HUES64 (cell line): ENCODE measurements around the gene NR5A2.

ENCODE experiments used
- H3K27ac ChIP-seq: 2 replicates; pipeline ENCODE4 v1.7.0; 2013; ENCODE audit warnings: low read depth, low read length, inconsistent platforms
- H3K27me3 ChIP-seq: 2 replicates; pipeline ENCODE4 v1.6.1; 2013; ENCODE audit warnings: mild to moderate bottlenecking, low read length; ENCODE audit not compliant: insufficient read depth
- H3K36me3 ChIP-seq: 2 replicates; pipeline ENCODE4 v1.6.1; 2013; ENCODE audit warnings: mild to moderate bottlenecking, low read length; ENCODE audit not compliant: insufficient read depth
- H3K4me1 ChIP-seq: 2 replicates; pipeline ENCODE4 v1.6.1; 2013; ENCODE audit warnings: mild to moderate bottlenecking, low read length, moderate library complexity; ENCODE audit not compliant: insufficient read depth
- H3K4me3 ChIP-seq: 2 replicates; pipeline ENCODE4 v1.5.1; 2013; ENCODE audit warnings: mild to moderate bottlenecking, low read length, moderate library complexity
- H3K9ac ChIP-seq: 2 replicates; pipeline ENCODE4 v1.6.1; 2013; ENCODE audit warnings: mild to moderate bottlenecking, low read depth, low read length
- H3K9me3 ChIP-seq: 2 replicates; pipeline ENCODE4 v1.6.1; 2013; ENCODE audit warnings: low read depth, low read length; ENCODE audit not compliant: insufficient read depth
- WGBS: fragments of 150-250, 120-280 bp; methylation state at CpG from one replicate; pipeline ENCODE4 v1.1.7; 2013; ENCODE audit warnings: missing lambda C conversion rate; 5-methylcytosine and 5-hydroxymethylcytosine counted together

Gene NR5A2

DNA sequence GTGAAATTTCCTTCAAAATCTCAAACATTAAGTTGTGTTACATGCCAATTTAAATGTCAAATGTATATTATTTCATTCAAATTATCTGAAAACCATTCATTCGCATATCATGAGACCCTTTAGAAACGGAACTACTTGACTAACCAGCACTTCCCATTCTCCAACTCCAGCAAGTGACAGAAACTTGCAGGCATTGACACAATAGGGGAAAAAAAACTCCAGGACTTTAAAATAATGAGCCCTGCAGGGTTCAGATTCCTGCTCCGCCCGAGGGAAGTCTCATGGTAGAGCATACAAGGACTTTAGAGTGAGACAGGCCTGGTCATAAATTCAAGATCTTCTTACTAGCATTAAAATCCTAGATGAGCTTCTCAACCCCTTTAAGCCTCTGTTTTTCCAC, 138.9 kb downstream of the NR5A2 start:
- H3K4me3 ChIP-seq = no peak overlapping the region
- no peaks in the 10 kb centered on the region for H3K36me3 ChIP-seq
- H3K9ac ChIP-seq = no peak overlapping the region
- H3K4me1 ChIP-seq = no peaks in the 10 kb centered on the region
- no peaks in the 10 kb centered on the region for H3K27me3 ChIP-seq
- no peak overlapping the region for H3K27ac ChIP-seq
- H3K9me3 ChIP-seq = no peaks in the 10 kb centered on the region
- WGBS = 74% methylated on average over 4 of the region's 4 CpGs

DNA sequence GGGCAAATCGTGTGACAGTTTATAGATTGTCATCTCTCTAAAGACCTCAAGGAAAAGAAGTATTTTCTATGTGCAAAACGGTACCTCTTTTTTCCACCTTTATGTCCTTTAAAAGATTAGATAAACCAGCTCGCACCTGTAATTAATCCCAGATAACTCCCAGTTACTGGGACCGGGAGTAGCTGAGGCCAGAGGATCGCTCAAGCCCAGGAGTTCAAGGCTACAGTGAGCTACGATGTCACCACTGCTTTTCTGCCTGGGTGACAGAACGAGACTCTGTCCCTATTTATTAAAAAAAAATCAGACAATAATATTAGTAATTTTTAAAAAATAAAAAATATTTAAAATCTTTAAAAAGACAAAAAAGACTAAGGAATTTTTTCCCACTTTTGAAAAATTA, 141.4 kb downstream of the NR5A2 start:
- 91% methylated on average over 6 of the region's 7 CpGs for WGBS
- Histone ChIP-seq H3K4me1 (no peaks in the 10 kb centered on the region), H3K9me3 (no peaks in the 10 kb centered on the region), H3K36me3 (no peaks in the 10 kb centered on the region), H3K27me3 (no peaks in the 10 kb centered on the region), H3K27ac (no peak overlapping the region), H3K4me3 (no peak overlapping the region), H3K9ac (no peak overlapping the region)

DNA sequence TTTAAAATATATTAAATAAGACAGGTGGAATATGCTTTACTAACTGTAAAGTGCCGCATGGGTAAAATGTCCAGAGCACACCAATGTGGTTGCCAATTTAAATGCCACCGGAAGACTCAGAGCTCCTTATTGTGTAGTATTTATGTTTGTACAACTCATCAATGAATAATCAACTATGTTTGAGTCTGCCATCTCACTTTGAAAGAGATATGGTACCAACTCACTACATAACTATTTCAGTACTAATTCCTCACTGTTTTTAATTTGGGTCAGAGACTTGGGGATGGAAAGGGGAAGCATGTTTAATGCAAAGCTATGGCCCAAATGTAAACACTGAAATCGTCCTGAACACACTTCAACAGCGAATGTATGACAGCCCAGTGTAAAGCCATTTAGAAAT, 144.8 kb downstream of the NR5A2 start:
- no peaks in the 10 kb centered on the region for H3K36me3 ChIP-seq
- H3K27me3 ChIP-seq = no peaks in the 10 kb centered on the region
- no peak overlapping the region for H3K27ac ChIP-seq
- H3K9ac ChIP-seq = no peak overlapping the region
- no peaks in the 10 kb centered on the region for H3K4me1 ChIP-seq
- no peaks in the 10 kb centered on the region for H3K9me3 ChIP-seq
- 93% methylated on average over 4 of the region's 4 CpGs for WGBS
- H3K4me3 ChIP-seq = no peak overlapping the region

DNA sequence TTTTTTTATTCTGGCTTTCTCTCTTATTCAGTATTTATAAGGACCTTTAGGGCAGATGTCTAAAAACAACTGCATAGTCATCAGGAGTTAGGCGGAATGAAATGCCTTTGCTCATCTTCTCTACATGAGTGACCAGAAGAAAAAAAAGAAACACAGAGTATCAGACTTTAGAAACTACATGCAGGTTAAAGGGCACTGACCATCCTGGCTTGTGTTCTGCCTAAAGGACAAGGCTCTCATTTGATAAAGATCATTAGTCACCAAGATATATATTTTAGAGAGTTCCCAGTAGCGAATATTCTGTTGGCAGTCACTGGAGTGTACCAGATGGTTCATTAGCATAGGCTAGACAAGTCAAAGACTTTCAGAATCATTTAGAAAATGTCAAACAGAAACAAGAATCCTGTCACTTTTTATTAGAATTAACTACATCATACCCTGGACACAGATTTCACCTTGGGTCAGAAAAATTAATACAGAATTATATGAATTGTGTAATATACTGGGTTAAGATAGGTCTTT, 145.6 kb downstream of the NR5A2 start:
- Histone ChIP-seq H3K27me3 (no peaks in the 10 kb centered on the region), H3K36me3 (no peaks in the 10 kb centered on the region), H3K4me1 (no peaks in the 10 kb centered on the region), H3K27ac (no peak overlapping the region), H3K4me3 (no peak overlapping the region), H3K9me3 (no peaks in the 10 kb centered on the region), H3K9ac (no peak overlapping the region)
- WGBS = 88% methylated on average over 2 of the region's 2 CpGs

DNA sequence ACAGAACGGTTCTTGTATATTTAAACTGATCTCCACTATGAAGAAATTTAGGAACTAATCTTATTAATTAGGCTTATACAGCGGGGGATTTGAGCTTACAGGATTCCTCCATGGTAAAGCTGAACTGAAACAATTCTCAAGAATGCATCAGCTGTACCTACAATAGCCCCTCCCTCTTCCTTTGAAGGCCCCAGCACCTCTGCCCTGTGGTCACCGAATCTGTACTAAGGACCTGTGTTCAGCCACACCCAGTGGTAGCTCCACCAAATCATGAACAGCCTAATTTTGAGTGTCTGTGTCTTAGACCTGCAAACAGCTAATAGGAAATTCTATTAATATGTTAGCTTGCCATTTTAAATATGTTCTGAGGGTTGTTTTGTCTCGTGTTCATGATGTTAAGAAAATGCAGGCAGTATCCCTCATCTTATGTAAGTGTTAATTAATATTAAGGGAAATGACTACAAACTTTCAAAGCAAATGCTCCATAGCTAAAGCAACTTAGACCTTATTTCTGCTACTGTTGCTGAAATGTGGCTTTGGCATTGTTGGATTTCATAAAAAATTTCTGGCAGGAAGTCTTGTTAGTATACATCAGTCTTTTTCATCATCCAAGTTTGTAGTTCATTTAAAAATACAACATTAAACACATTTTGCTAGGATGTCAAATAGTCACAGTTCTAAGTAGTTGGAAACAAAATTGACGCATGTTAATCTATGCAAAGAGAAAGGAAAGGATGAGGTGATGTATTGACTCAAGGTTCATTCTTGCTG, 147.2 kb downstream of the NR5A2 start:
- 96% methylated on average over 5 of the region's 5 CpGs for WGBS
- no peak overlapping the region for H3K9ac ChIP-seq
- no peak overlapping the region for H3K27ac ChIP-seq
- H3K4me3 ChIP-seq = no peak overlapping the region
- H3K9me3 ChIP-seq = no peaks in the 10 kb centered on the region
- no peaks in the 10 kb centered on the region for H3K36me3 ChIP-seq
- H3K4me1 ChIP-seq = no peaks in the 10 kb centered on the region
- no peaks in the 10 kb centered on the region for H3K27me3 ChIP-seq

DNA sequence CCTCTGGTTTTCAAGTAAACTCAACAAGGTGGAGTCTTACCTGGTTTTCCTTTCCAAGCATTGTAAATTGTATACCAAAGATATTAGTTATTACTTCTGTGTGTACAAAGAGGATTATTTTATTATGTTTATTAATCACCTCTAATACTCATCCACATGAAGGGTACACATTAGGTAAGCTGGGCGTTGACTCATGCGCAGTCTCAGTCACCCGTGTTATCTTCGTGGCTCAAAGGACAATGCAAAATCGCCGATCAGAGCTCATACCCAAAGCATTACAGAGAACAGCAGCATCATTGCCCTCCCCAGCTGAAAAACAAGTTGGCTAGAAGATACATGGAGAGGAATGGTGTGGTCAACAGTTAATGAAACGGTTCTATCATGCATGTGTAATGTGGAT, 148.7 kb downstream of the NR5A2 start:
- Histone ChIP-seq H3K4me3 (no peak overlapping the region), H3K36me3 (no peaks in the 10 kb centered on the region), H3K9ac (no peak overlapping the region), H3K9me3 (no peaks in the 10 kb centered on the region), H3K4me1 (no peaks in the 10 kb centered on the region), H3K27me3 (no peaks in the 10 kb centered on the region), H3K27ac (no peak overlapping the region)
- WGBS = 76% methylated on average over 7 of the region's 7 CpGs

DNA sequence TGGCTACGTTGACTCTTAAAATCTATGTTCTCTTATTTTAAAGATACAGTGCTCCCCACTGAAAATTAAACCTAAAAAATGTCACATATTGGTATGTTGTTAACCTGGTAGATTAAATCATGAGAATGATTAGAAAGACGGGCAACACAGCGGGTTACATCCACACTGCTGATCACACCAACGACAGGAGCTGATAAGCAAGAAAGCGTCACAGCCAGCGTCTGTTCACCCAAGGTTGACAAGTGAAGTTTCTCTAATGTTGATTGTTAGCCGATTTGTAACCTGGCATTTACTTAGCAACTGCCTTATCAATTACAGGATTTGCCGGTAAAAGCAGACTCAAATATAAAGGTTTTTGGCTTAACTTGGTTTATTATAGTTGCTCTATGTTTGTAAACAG, 149.3 kb downstream of the NR5A2 start:
- Histone ChIP-seq H3K27ac (no peak overlapping the region), H3K9me3 (no peaks in the 10 kb centered on the region), H3K9ac (no peak overlapping the region), H3K27me3 (no peaks in the 10 kb centered on the region), H3K4me3 (no peak overlapping the region), H3K36me3 (no peaks in the 10 kb centered on the region), H3K4me1 (no peaks in the 10 kb centered on the region)
- 96% methylated on average over 8 of the region's 8 CpGs for WGBS

DNA sequence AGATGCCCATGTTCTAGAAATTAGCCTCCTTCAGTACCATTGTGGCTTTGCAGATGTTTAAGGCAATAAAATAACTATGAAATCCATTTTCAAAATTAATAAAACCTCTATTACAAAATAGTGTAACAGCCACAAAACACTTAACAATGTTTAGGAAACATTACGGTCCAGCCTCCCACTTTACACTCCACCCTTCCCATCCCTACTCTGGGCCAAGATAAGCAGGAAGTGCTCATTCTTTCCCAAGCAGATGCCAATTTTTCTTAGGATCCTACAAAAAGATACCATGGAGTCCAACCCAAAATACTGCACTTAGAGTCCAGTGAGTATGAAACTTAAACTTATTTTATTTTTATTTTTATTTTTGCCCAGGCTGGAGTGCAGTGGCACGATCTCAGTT, 150.8 kb downstream of the NR5A2 start:
- Histone ChIP-seq H3K27ac (no peak overlapping the region), H3K36me3 (no peaks in the 10 kb centered on the region)
- WGBS = 98% methylated on average over 2 of the region's 2 CpGs

DNA sequence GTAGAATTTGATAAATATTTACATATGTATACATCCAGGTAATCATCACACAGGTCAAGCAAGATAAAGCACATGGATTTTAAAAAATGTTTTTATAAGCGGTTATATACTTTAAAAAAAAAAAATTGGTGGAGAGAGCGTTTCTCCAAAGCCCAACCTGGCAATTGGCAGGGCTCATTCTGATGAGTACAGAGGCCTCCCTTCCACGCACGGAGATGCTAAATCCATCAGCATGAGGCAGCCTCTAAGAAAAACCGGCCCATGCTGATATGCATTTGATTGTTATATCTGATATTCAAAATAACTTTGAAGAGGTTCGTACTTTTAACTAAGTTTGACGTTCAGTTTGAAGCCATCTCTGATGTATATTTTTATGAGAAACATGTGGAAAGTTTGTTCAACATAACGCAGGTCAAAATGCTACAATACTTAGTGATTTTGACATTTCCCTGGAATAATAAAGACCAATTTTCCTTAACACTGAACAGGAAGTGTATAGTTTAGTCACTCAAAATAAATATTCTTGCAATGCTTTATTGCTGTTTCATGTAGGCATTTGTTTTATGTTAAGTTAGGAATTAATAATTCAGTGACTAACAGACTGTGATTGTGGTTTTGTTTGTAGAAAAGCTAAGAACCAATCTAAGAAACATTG, 151.7 kb downstream of the NR5A2 start:
- no peaks in the 10 kb centered on the region for H3K9me3 ChIP-seq
- H3K36me3 ChIP-seq = no peaks in the 10 kb centered on the region
- WGBS = 91% methylated on average over 8 of the region's 8 CpGs
- H3K4me3 ChIP-seq = no peak overlapping the region
- no peaks in the 10 kb centered on the region for H3K4me1 ChIP-seq
- H3K27ac ChIP-seq = no peak overlapping the region
- H3K27me3 ChIP-seq = no peaks in the 10 kb centered on the region
- no peak overlapping the region for H3K9ac ChIP-seq

More for the DNA sequence above, 150.8 kb downstream of the NR5A2 start:
- Histone ChIP-seq H3K4me3 (no peak overlapping the region), H3K9ac (no peak overlapping the region), H3K4me1 (no peaks in the 10 kb centered on the region), H3K9me3 (no peaks in the 10 kb centered on the region), H3K27me3 (no peaks in the 10 kb centered on the region)

DNA sequence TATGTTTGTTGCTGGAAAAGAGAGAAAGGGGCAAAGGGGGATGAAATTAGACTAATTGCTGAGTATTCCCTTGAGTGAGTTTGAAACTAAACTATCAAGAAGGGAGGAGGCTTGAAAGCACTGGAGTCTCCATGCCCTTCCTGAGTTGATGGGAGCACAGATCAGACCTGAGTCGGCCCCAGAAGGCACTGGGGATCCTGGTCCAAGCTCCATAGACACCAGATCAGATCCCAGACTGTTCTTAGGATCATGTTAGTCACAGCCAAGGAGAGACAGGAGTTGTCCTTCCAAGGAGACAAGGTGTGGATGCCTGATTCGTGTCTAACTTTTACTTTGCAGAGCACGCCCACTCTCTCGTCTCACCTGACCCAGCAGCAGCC, 152.3 kb downstream of the NR5A2 start:
- no peaks in the 10 kb centered on the region for H3K4me1 ChIP-seq
- no peaks in the 10 kb centered on the region for H3K36me3 ChIP-seq
- H3K4me3 ChIP-seq = no peak overlapping the region
- no peak overlapping the region for H3K9ac ChIP-seq
- H3K27me3 ChIP-seq = no peaks in the 10 kb centered on the region
- peaks cover 1% of the 10 kb centered on the region for H3K9me3 ChIP-seq
- WGBS = 96% methylated on average over 4 of the region's 4 CpGs
- H3K27ac ChIP-seq = no peak overlapping the region

DNA sequence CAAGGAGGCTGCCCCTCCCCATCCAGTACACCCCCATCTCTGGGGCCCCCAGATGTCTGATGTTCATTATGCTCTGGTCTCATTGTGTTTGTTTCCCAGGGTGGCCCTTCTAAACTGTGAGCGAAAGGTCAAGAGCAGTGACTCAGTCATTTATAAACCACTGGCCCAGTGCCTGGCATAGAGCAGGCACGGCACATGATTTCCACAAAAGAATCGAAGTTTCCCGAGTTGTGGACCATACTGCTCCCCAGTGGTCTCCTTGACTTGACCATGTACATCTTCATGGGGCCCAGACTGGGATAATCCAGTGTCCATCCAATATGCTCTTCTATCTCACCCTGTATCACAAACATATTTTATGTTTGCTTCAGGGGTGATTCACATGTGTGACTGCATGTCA, 153.3 kb downstream of the NR5A2 start:
- Histone ChIP-seq H3K9me3 (peaks cover 7% of the 10 kb centered on the region), H3K27me3 (no peaks in the 10 kb centered on the region), H3K4me1 (no peaks in the 10 kb centered on the region), H3K4me3 (no peak overlapping the region), H3K9ac (no peak overlapping the region), H3K27ac (no peak overlapping the region), H3K36me3 (no peaks in the 10 kb centered on the region)
- WGBS = 94% methylated on average over 4 of the region's 4 CpGs
